ENCODE data around the gene IAH1. TPM values are rescaled to one million over a fixed set of nuclear protein-coding genes. Genes with fewer than 3 reads are reported as not detected.

IAH1 gene
- total and polyA plus RNA-seq, 9 of the 15 experiments (the other 6 are each of a cell fraction or from before 2014, with no cell fraction given), result 0.04 to 19.3 (median 0.36) TPM; not detected in 3

GRCh38 chr2:9484533-9484932, 10.2 kb downstream of the IAH1 start:
- H3K4me1 ChIP-seq (replicated peaks in 1 of 2; ENCODE audit: control insufficient read depth in 2 of 2, insufficient read depth in 2 of 2, low read length in 2 of 2), result no peaks in the 10 kb centered on the region
- ATAC-seq (no peak; the same call in 2 of the 3 replicates), DNase-seq (ENCODE audit: extremely low read depth in 1 of 4, low spot score in 3 of 4) (no peak), FAIRE-seq (no peak)
- TF ChIP-seq THRAP3 (IDR thresholded peaks at IDR 0.05; ENCODE audit: borderline replicate concordance), result no peak
- no peak for TF ChIP-seq SRSF9 (IDR thresholded peaks at IDR 0.05; ENCODE audit: borderline replicate concordance, low read depth, low read length)
- no peak for TF ChIP-seq ZNF408 (CRISPR knock-in tag; IDR thresholded peaks at IDR 0.05; ENCODE audit: low read depth)
- TF ChIP-seq MAFG (tag; conservative IDR thresholded peaks at IDR 0.05), result no peak
- no peak for TF ChIP-seq PKNOX1 (IDR thresholded peaks at IDR 0.05)
- TF ChIP-seq PYGO2 (tag; IDR thresholded peaks at IDR 0.05), result no peak
- no peaks in the 10 kb centered on the region for H3K9me1 ChIP-seq (ENCODE audit: control insufficient read depth, insufficient read depth, low read length)
- ChIA-PET POLR2A (interaction anchor here (0.6 to 3.9 kb wide), 2 partner anchors 33 to 359 kb away, joined by 5 to 13 read pairs; partner anchors contain the start of gene TAF1B), CTCF (ENCODE audit: low intra/inter-chr PET ratio) (no interaction called here)
- H3K27me3 ChIP-seq (ENCODE audit: control insufficient read depth in 2 of 2, insufficient read depth in 2 of 2, low read length in 2 of 2), result no peaks in the 10 kb centered on the region
- no peak overlapping the region for H3K4me3 ChIP-seq
- no peak overlapping the region for H3K9ac ChIP-seq (ENCODE audit: insufficient read depth in 1 of 2, low read depth in 2 of 2, low read length in 2 of 2)
- no peak overlapping the region for H3K27ac ChIP-seq (ENCODE audit: extremely low read depth, low read depth, low read length)
- no peaks in the 10 kb centered on the region for H4K20me1 ChIP-seq (replicated peaks; ENCODE audit: control insufficient read depth, insufficient read depth, low read length)
- no peaks in the 10 kb centered on the region for H3K9me3 ChIP-seq (replicated peaks; ENCODE audit: control insufficient read depth, insufficient read depth, low read depth, low read length)
- 84% methylated on average over 5 of the region's 5 CpGs for WGBS (ENCODE audit: insufficient coverage, low coverage, missing lambda C conversion rate)
- H3K36me3 ChIP-seq (ENCODE audit: control insufficient read depth, insufficient read depth, low read length), result peaks cover 47% of the 10 kb centered on the region
- no peak overlapping the region for H2AFZ ChIP-seq (ENCODE audit: low read depth, low read length)
- in situ Hi-C loops (cut with MboI), result no loop called here
- no peak overlapping the region for H3K4me2 ChIP-seq (ENCODE audit: insufficient read depth, low read length)
- BruUV-seq (replicated peaks), result no TSS peak
- no peaks in the 10 kb centered on the region for H3K79me2 ChIP-seq (ENCODE audit: control insufficient read depth, insufficient read depth, low read length)
- intact Hi-C loops (cut with micrococcal nuclease), result loop anchor here (10.0 kb wide), 1 partner anchor 290 kb away; no protein-coding TSS in a partner anchor

Data from K562 (cell line).